IMR-90 (cell line): ENCODE results near the gene GPC6. TPM values are rescaled to one million over a fixed set of nuclear protein-coding genes. Genes with fewer than 3 reads are reported as not detected.

Source experiments
- ATAC-seq: fragments of 200-7000 bp; cut with Tn5 transposase; 2 replicates; pipeline ENCODE4 v1.9.1; 2020; ENCODE audit warnings: low read depth, mild to moderate bottlenecking, moderate library complexity
- BruUV-seq: library from RNA; stranded (reverse); fragments of 400-500 nt; replicated peaks from 2 replicates; lab custom pipeline; 2021; lab: Mats Ljungman, UMichigan
- CTCF ChIA-PET: fragments of 300-600 bp; formaldehyde crosslinking; extraction: SDS; loops from one replicate; lab custom pipeline; 2021; ENCODE audit warnings: antibody characterized with exemption; lab: Yijun Ruan, JAX
- POLR2A ChIA-PET: fragments of 300-600 bp; sonication (Branson Sonifier 250); formaldehyde crosslinking; loops from one replicate; lab custom pipeline; 2022; ENCODE audit warnings: antibody characterized with exemption; ENCODE audit not compliant: unreplicated experiment; lab: Charles Lee
- DNase-seq: peaks from one replicate; pipeline ENCODE4 v3.0.0; 2013
- H2AFZ ChIP-seq: replicated peaks from 2 replicates; pipeline ENCODE3; 2013; ENCODE audit warnings: low read length, mild to moderate bottlenecking; ENCODE audit not compliant: poor library complexity
- H2AK5ac ChIP-seq: 2 replicates; pipeline ENCODE4 v1.6.1; 2013; ENCODE audit warnings: low read depth, low read length, inconsistent platforms
- H2AK9ac ChIP-seq: replicated peaks from 2 replicates; pipeline ENCODE3; 2013; ENCODE audit warnings: mild to moderate bottlenecking, low read depth, low read length, moderate library complexity; ENCODE audit not compliant: poor library complexity
- H2BK120ac ChIP-seq: 2 replicates; pipeline ENCODE4 v1.6.1; 2013; ENCODE audit warnings: low read depth, low read length, inconsistent platforms
- H2BK15ac ChIP-seq: 3 replicates; pipeline ENCODE4 v1.6.1; 2013; ENCODE audit warnings: low read depth, low read length, inconsistent platforms
- H2BK20ac ChIP-seq: 2 replicates; pipeline ENCODE4 v1.6.1; 2013; ENCODE audit warnings: low read depth, mild to moderate bottlenecking, inconsistent platforms, low read length, moderate library complexity
- H2BK5ac ChIP-seq: 2 replicates; pipeline ENCODE4 v1.6.1; 2013; ENCODE audit warnings: mild to moderate bottlenecking, low read depth, low read length, inconsistent platforms; ENCODE audit not compliant: poor library complexity, severe bottlenecking
- H3K14ac ChIP-seq: replicated peaks from 2 replicates; pipeline ENCODE4 v1.6.1; 2013; ENCODE audit warnings: low read depth, low read length, inconsistent platforms
- H3K18ac ChIP-seq: 2 replicates; pipeline ENCODE4 v1.6.1; 2013; ENCODE audit warnings: low read depth, low read length, control low read depth
- H3K23ac ChIP-seq: 2 replicates; pipeline ENCODE4 v1.6.1; 2013; ENCODE audit warnings: low read depth, low read length, inconsistent platforms
- H3K27ac ChIP-seq: 2 replicates; pipeline ENCODE4 v1.5.1; 2013; ENCODE audit warnings: mild to moderate bottlenecking, control low read depth, low read length; ENCODE audit not compliant: insufficient read depth
- H3K27me3 ChIP-seq: 2 replicates; pipeline ENCODE4 v1.6.1; 2013; ENCODE audit warnings: low read length; ENCODE audit not compliant: control insufficient read depth, insufficient read depth
- H3K36me3 ChIP-seq: 2 replicates; pipeline ENCODE4 v1.6.1; 2013; ENCODE audit warnings: low read length, mixed read lengths; ENCODE audit not compliant: control insufficient read depth, insufficient read depth
- H3K4ac ChIP-seq: 2 replicates; pipeline ENCODE4 v1.6.1; 2013; ENCODE audit warnings: low read depth, low read length, inconsistent platforms
- H3K4me1 ChIP-seq: 2 replicates; pipeline ENCODE4 v1.6.1; 2013; ENCODE audit warnings: low read length, mixed read lengths; ENCODE audit not compliant: control insufficient read depth, insufficient read depth
- H3K4me2 ChIP-seq: 2 replicates; pipeline ENCODE4 v1.6.1; 2013; ENCODE audit warnings: low read depth, mild to moderate bottlenecking, control low read depth, low read length, moderate library complexity
- H3K4me3 ChIP-seq: 2 replicates; pipeline ENCODE4 v1.5.1; 2013; ENCODE audit warnings: low read depth, mild to moderate bottlenecking, control low read depth, low read length, moderate library complexity; ENCODE audit not compliant: insufficient read depth
- H3K56ac ChIP-seq: 2 replicates; pipeline ENCODE4 v1.6.1; 2013; ENCODE audit warnings: low read length, inconsistent platforms; ENCODE audit not compliant: insufficient read depth; ENCODE audit errors: extremely low read depth
- H3K79me1 ChIP-seq, 2 experiments: 2 replicates each; pipeline ENCODE4 v1.6.1; 2013; ENCODE audit warnings: low read length in 2 of 2, inconsistent platforms in 1 of 2, low read depth in 1 of 2
- H3K9ac ChIP-seq: 2 replicates; pipeline ENCODE4 v1.6.1; 2013; ENCODE audit warnings: low read depth, low read length, control low read depth
- H3K9me1 ChIP-seq: 2 replicates; pipeline ENCODE4 v1.6.1; 2013; ENCODE audit warnings: low read length, inconsistent platforms; ENCODE audit not compliant: insufficient read depth
- H3K9me3 ChIP-seq: 2 replicates; pipeline ENCODE4 v1.6.1; 2013; ENCODE audit warnings: low read length; ENCODE audit not compliant: control insufficient read depth, insufficient read depth
- H4K20me1 ChIP-seq: 2 replicates; pipeline ENCODE4 v1.6.1; 2013; ENCODE audit warnings: low read length, inconsistent platforms; ENCODE audit not compliant: insufficient read depth
- H4K5ac ChIP-seq: 2 replicates; pipeline ENCODE4 v1.6.1; 2013; ENCODE audit warnings: mild to moderate bottlenecking, low read depth, low read length, control low read depth
- H4K8ac ChIP-seq, 2 experiments: 2 replicates each; pipeline ENCODE4 v1.6.1; 2013; ENCODE audit warnings: low read depth in 2 of 2, low read length in 2 of 2, control low read depth in 1 of 2, inconsistent platforms in 1 of 2
- H4K91ac ChIP-seq: 2 replicates; pipeline ENCODE4 v1.6.1; 2013; ENCODE audit warnings: low read depth, low read length, inconsistent platforms; ENCODE audit not compliant: insufficient read depth
- BHLHE40 ChIP-seq: fragments of 150-350 bp; IDR thresholded peaks from 2 replicates; pipeline ENCODE4 v1.6.1; 2016; ENCODE audit warnings: mild to moderate bottlenecking, low read depth, low read length
- CEBPB ChIP-seq: IDR thresholded peaks from 2 replicates; pipeline ENCODE4 v1.6.1; 2012; ENCODE audit warnings: low read depth, low read length, improper control_type of control experiment
- CHD1 ChIP-seq: IDR thresholded peaks from 2 replicates; pipeline ENCODE4 v1.6.1; 2012; ENCODE audit warnings: low read depth, low read length, improper control_type of control experiment
- CTCF ChIP-seq: conservative IDR thresholded peaks from 2 replicates; pipeline ENCODE4 v1.5.1; 2012; ENCODE audit warnings: mild to moderate bottlenecking, low read depth, low read length, improper control_type of control experiment
- FOS ChIP-seq: fragments of 150-350 bp; IDR thresholded peaks from 2 replicates; pipeline ENCODE4 v1.6.1; 2016; ENCODE audit warnings: low read depth, low read length
- MAFK ChIP-seq: IDR thresholded peaks from 2 replicates; pipeline ENCODE4 v1.6.1; 2012; ENCODE audit warnings: low read depth, low read length, improper control_type of control experiment
- MAZ ChIP-seq: IDR thresholded peaks from 2 replicates; pipeline ENCODE4 v1.6.1; 2012; ENCODE audit warnings: low read depth, mild to moderate bottlenecking, low read length, improper control_type of control experiment, moderate library complexity, borderline replicate concordance
- MXI1 ChIP-seq: IDR thresholded peaks from 2 replicates; pipeline ENCODE4 v1.6.1; 2012; ENCODE audit warnings: low read depth, mild to moderate bottlenecking, low read length, moderate library complexity, borderline replicate concordance
- NFE2L2 ChIP-seq: fragments of 150-350 bp; IDR thresholded peaks from 2 replicates; pipeline ENCODE4 v1.6.1; 2016; ENCODE audit warnings: low read depth, mild to moderate bottlenecking, low read length
- POLR2A ChIP-seq: IDR thresholded peaks from 2 replicates; pipeline ENCODE4 v1.6.1; 2012; ENCODE audit warnings: mild to moderate bottlenecking, low read depth, low read length
- RAD21 ChIP-seq: IDR thresholded peaks from 2 replicates; pipeline ENCODE4 v1.6.1; 2012; ENCODE audit warnings: low read length, improper control_type of control experiment
- RCOR1 ChIP-seq: IDR thresholded peaks from 2 replicates; pipeline ENCODE4 v1.6.1; 2012; ENCODE audit warnings: mild to moderate bottlenecking, low read length, improper control_type of control experiment; ENCODE audit not compliant: insufficient replicate concordance
- RFX5 ChIP-seq: IDR thresholded peaks from 2 replicates; pipeline ENCODE4 v1.8.0; 2012; ENCODE audit warnings: low read depth, mild to moderate bottlenecking, low read length, moderate library complexity
- SMC3 ChIP-seq: fragments of 150-350 bp; IDR thresholded peaks from 2 replicates; pipeline ENCODE4 v1.6.1; 2016; ENCODE audit warnings: low read depth, mild to moderate bottlenecking, antibody characterized with exemption, low read length, moderate library complexity
- WGBS, 2 experiments: methylation state at CpG; one replicate each; pipeline versions ENCODE4 v1.1.5 to v1.1.7; 2013; ENCODE audit warnings: missing lambda C conversion rate in 2 of 2; ENCODE audit not compliant: insufficient read length in 1 of 2; ENCODE audit errors: extremely low coverage in 2 of 2; 5-methylcytosine and 5-hydroxymethylcytosine counted together
- dilution Hi-C: fragments of 300-500 bp; cut with HindIII; formaldehyde crosslinking; loops from one replicate; pipeline ENCODE4 v1.14.3; 2018; ENCODE audit warnings: low sequenced_read_pairs; ENCODE audit not compliant: unreplicated experiment
- in situ Hi-C: fragments of 300-500 bp; cut with MboI; formaldehyde crosslinking; loops from 3 replicates; pipeline ENCODE4 v1.14.3; 2019; ENCODE audit warnings: low sequenced_read_pairs, inconsistent platforms, mixed read lengths
- intact Hi-C: fragments of 100-400 bp; cut with micrococcal nuclease; formaldehyde crosslinking; loops from 2 replicates; pipeline ENCODE4 v1.10.0; 2022
- polyA plus RNA-seq, 3 experiments: library from polyadenylated mRNA; depleted of rRNA; stranded (reverse); fragments of >200 nt; gene quantifications; 2 replicates each; pipeline ENCODE4 v1.2.3, GENCODE V29; 2012; ENCODE audit warnings: low replicate concordance in 1 of 3
- total RNA-seq: library from RNA; depleted of rRNA; stranded (reverse); fragments of >200 nt; gene quantifications from 2 replicates; pipeline ENCODE4 v1.2.3, GENCODE V29; 2012
- TF ChIP-seq, protein P1 (sequence below): fragments of 150-350 bp; IDR thresholded peaks from 2 replicates; pipeline ENCODE4 v1.6.1; 2017; ENCODE audit warnings: mild to moderate bottlenecking, antibody characterized with exemption, low read length, low read depth
- TF ChIP-seq, protein P2 (sequence below): fragments of 150-350 bp; IDR thresholded peaks from 2 replicates; pipeline ENCODE4 v1.6.1; 2016; ENCODE audit warnings: low read depth, mild to moderate bottlenecking, low read length, moderate library complexity, borderline replicate concordance

Gene GPC6
- total and polyA plus RNA-seq, 2 of the 4 experiments (the other 2 are of a cell fraction) = 14.9 to 39.4 TPM

DNA sequence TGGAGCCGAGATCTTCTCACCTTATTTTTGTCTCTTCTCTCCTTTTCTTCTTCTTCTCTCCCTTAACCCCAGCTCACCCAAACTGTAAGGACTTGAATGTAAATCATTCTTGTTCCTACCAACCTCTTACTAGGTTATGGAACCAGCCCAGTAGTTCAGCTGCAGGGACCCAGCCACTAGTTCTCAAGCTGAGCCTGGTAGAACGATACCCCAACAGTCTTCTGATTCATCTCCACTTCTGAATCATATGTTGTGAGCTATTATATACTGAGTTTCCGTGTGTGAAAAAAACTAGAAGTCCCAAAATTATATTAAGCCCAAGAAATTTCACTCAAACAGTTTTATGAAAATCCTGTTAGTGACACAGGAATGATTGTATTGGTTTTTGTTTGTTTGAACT is 1185.1 kb downstream of the GPC6 start:
- ChIA-PET CTCF (no interaction called here), POLR2A (no interaction called here)
- H2AFZ ChIP-seq = no peak overlapping the region
- intact Hi-C loops (no loop called here), in situ Hi-C loops (no loop called here), dilution Hi-C loops (no loop called here)
- H3K79me1 ChIP-seq = no peaks in the 10 kb centered on the region
- H3K9me3 ChIP-seq = no peaks in the 10 kb centered on the region
- H2BK5ac ChIP-seq = no peak overlapping the region
- no peaks in the 10 kb centered on the region for H3K36me3 ChIP-seq
- H2BK20ac ChIP-seq = no peak overlapping the region
- H3K27ac ChIP-seq = no peak overlapping the region
- H3K4me3 ChIP-seq = no peak overlapping the region
- H3K9ac ChIP-seq = no peak overlapping the region
- H2AK9ac ChIP-seq = no peak overlapping the region
- no peaks in the 10 kb centered on the region for H4K20me1 ChIP-seq
- no peak overlapping the region for H3K4ac ChIP-seq
- ATAC-seq (no peak), DNase-seq (no peak)
- H4K91ac ChIP-seq = no peak overlapping the region
- TF ChIP-seq RFX5 (no peak), RCOR1 (no peak), MAFK (no peak), MAZ (no peak), CEBPB (no peak), NFE2L2 (no peak), FOS (no peak), SMC3 (no peak), CHD1 (no peak), CTCF (no peak), RAD21 (no peak), POLR2A (no peak), MXI1 (no peak), BHLHE40 (no peak)
- TF ChIP-seq, protein P1, sequence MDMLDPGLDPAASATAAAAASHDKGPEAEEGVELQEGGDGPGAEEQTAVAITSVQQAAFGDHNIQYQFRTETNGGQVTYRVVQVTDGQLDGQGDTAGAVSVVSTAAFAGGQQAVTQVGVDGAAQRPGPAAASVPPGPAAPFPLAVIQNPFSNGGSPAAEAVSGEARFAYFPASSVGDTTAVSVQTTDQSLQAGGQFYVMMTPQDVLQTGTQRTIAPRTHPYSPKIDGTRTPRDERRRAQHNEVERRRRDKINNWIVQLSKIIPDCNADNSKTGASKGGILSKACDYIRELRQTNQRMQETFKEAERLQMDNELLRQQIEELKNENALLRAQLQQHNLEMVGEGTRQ = no peak
- TF ChIP-seq, protein P2, sequence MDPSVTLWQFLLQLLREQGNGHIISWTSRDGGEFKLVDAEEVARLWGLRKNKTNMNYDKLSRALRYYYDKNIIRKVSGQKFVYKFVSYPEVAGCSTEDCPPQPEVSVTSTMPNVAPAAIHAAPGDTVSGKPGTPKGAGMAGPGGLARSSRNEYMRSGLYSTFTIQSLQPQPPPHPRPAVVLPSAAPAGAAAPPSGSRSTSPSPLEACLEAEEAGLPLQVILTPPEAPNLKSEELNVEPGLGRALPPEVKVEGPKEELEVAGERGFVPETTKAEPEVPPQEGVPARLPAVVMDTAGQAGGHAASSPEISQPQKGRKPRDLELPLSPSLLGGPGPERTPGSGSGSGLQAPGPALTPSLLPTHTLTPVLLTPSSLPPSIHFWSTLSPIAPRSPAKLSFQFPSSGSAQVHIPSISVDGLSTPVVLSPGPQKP = no peak
- no peak overlapping the region for H3K56ac ChIP-seq
- no peak overlapping the region for H3K18ac ChIP-seq
- H3K4me2 ChIP-seq = no peak overlapping the region
- no peak overlapping the region for H2AK5ac ChIP-seq
- 17% methylated on average over 1 of the region's 3 CpGs; no CpG with 5 or more reads in 1 of the 2 experiments for WGBS, 2 experiments
- no peak overlapping the region for H3K14ac ChIP-seq
- H3K27me3 ChIP-seq = peaks cover 5% of the 10 kb centered on the region
- no peak overlapping the region for H2BK15ac ChIP-seq
- no peak overlapping the region for H4K8ac ChIP-seq
- H3K23ac ChIP-seq = no peak overlapping the region
- no peak overlapping the region for H2BK120ac ChIP-seq
- H3K4me1 ChIP-seq = no peaks in the 10 kb centered on the region
- no peak overlapping the region for H4K5ac ChIP-seq
- no peaks in the 10 kb centered on the region for H3K9me1 ChIP-seq
- no TSS peak for BruUV-seq
